BLaER1 (cell line): Measurements from ENCODE around the gene RNF220.

Experiments used
- H3K27ac ChIP-seq: shearing (Covaris generic); formaldehyde crosslinking; 2 replicates; pipeline ENCODE4 v1.8.1; 2022
- H3K27me3 ChIP-seq: shearing (Covaris generic); formaldehyde crosslinking; 2 replicates; pipeline ENCODE4 v1.8.1; 2022
- H3K36me3 ChIP-seq: shearing (Covaris generic); formaldehyde crosslinking; 2 replicates; pipeline ENCODE4 v1.8.1; 2022
- H3K4me1 ChIP-seq: shearing (Covaris generic); formaldehyde crosslinking; 2 replicates; pipeline ENCODE4 v1.8.1; 2022
- H3K4me2 ChIP-seq: shearing (Covaris generic); formaldehyde crosslinking; 2 replicates; pipeline ENCODE4 v1.8.1; 2022
- H3K4me3 ChIP-seq: shearing (Covaris generic); formaldehyde crosslinking; 2 replicates; pipeline ENCODE4 v1.8.1; 2022
- H3K9ac ChIP-seq: shearing (Covaris generic); formaldehyde crosslinking; 2 replicates; pipeline ENCODE4 v1.8.1; 2022
- H3K9me3 ChIP-seq: shearing (Covaris generic); formaldehyde crosslinking; 2 replicates; pipeline ENCODE4 v1.8.1; 2022
- H4K20me1 ChIP-seq: shearing (Covaris generic); formaldehyde crosslinking; 2 replicates; pipeline ENCODE4 v1.8.1; 2022
- Cebpa-rat ChIP-seq: shearing (Covaris generic); IDR thresholded peaks from 2 replicates; pipeline ENCODE4 v1.8.1; 2022

The RNF220 gene

DNA sequence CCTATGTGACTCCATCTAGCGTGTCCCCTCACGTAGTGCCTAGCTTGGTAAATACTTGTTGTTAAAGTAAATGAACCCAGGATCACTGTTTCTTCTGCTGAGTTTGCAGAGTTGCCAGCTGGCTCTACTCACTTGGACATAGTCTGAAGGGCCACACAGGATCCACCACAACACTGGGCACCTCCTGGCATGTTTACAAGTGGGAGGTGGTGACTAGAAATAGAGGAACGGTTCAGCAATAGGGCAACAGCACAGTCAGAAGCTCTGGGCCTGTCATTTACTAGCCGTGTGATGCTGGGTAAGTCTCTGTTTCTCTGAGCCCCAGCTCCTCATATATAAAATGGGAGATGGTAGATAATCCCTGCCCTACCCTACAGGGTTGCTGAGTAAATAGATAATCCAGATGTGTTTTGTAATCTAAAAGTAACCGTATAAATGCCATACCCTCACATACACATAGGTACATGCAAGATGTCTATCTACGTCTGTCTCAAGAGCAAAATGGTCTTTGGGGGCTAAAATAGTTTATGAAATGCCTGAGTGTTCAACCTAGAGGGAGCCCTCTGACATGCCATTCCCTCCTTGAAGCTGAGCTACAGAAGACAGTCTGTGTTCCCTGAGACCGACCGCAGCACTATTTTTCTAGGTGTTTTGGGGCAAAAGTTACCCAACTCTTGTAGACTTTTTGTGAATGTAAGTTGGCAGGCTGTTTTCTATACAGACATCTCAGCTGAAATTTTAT, 20.5 kb downstream of the RNF220 start:
- Histone ChIP-seq H3K9ac (no peak overlapping the region), H3K4me1 (peaks cover 54% of the 10 kb centered on the region), H3K36me3 (no peaks in the 10 kb centered on the region), H3K4me2 (peak overlapping the region; percentile 68), H4K20me1 (no peaks in the 10 kb centered on the region), H3K9me3 (no peaks in the 10 kb centered on the region), H3K4me3 (no peak overlapping the region), H3K27ac (no peak overlapping the region), H3K27me3 (peaks cover 38% of the 10 kb centered on the region)
- TF ChIP-seq Cebpa-rat: no peak

DNA sequence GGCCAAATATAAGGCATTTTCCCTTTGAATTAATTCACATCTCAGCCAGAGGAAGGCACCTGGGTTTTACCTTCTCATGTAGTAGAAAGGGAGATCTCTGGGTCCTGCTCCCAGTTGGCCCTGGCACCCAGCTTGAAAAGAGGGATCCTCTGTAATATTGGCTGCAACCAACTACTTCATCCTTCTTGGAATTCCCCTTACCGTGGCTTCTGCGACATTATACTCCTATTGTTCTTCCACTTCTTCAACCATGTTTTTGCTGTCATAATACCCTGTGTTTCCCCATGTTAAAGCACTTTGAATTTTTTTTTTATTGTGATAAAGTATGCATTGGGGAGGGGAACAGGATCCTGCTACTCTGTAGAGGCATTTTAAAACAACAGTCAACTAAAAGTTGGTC, 26.8 kb downstream of the RNF220 start:
- no peak overlapping the region for H3K9ac ChIP-seq
- peaks cover 53% of the 10 kb centered on the region for H3K4me1 ChIP-seq
- no peaks in the 10 kb centered on the region for H4K20me1 ChIP-seq
- H3K4me2 ChIP-seq: no peak overlapping the region
- H3K27ac ChIP-seq: no peak overlapping the region
- no peak for TF ChIP-seq Cebpa-rat
- no peaks in the 10 kb centered on the region for H3K36me3 ChIP-seq
- peaks cover 24% of the 10 kb centered on the region for H3K27me3 ChIP-seq
- H3K9me3 ChIP-seq: no peaks in the 10 kb centered on the region
- H3K4me3 ChIP-seq: no peak overlapping the region

DNA sequence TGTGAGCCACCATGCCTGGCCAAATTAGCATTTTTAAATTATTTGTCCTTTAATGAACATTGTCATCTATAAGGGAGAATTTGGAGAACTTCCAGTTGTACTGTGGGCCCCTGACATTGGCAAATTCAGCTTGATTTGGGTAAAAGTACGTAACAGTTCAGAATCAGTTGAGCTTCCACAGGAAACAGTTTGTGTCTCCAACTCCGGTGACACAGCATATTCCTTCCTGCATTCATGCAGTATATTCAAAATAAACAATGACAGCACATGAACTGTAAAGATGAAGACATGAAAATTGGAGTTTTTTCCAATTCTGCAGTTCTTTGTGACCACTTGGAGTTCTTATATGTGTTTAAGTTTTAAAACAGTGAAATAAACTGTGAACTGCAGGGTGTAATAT, 28.2 kb downstream of the RNF220 start:
- H3K4me1 ChIP-seq: peaks cover 66% of the 10 kb centered on the region
- TF ChIP-seq Cebpa-rat: no peak
- H3K9ac ChIP-seq: no peak overlapping the region
- H3K36me3 ChIP-seq: no peaks in the 10 kb centered on the region
- H3K4me3 ChIP-seq: no peak overlapping the region
- no peak overlapping the region for H3K27ac ChIP-seq
- H3K4me2 ChIP-seq: peak overlapping the region; percentile 63
- peaks cover 15% of the 10 kb centered on the region for H3K27me3 ChIP-seq
- H4K20me1 ChIP-seq: no peaks in the 10 kb centered on the region
- H3K9me3 ChIP-seq: no peaks in the 10 kb centered on the region

DNA sequence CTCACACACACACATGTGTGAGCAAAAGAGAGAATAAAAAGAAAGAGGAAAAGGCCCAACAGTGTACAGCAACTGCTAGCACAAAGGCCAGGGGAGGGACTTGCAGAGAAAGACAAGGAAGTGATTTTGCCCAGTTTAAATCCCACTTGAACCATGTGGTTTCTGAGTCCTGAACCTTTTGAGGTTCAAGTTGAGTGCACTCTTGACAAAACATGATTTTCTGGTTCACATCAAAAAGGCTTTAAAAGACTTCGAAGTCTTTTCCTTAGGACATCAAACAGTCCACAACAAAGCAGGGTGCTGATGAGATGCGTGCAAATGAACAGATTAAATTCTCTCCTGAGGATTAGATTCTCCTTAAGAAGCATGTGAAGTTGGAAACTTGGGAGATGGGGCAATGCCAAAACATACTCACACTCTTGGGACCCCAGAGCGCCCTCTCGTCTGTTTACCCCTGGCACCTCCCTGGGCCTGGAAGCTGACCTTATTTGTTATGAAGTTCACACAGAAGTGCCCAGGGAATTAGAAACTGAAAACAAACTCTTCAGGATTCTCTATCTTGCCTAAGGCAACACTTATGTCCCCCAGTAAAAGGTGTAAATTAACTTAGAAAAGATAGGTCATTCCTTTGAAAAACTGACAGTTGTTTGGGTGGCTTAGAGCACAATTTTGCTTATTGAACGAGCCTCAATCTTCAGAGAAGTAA, 31.5 kb downstream of the RNF220 start:
- Histone ChIP-seq H3K27ac (peak overlapping the region; percentile 8; the same call in 1 of the 2 replicates), H3K9me3 (no peaks in the 10 kb centered on the region), H3K9ac (no peak overlapping the region; the same call in 1 of the 2 replicates), H4K20me1 (no peaks in the 10 kb centered on the region), H3K27me3 (no peaks in the 10 kb centered on the region), H3K36me3 (no peaks in the 10 kb centered on the region), H3K4me1 (peaks cover 57% of the 10 kb centered on the region), H3K4me2 (peak overlapping the region; percentile 67), H3K4me3 (no peak overlapping the region)
- TF ChIP-seq Cebpa-rat: no peak

DNA sequence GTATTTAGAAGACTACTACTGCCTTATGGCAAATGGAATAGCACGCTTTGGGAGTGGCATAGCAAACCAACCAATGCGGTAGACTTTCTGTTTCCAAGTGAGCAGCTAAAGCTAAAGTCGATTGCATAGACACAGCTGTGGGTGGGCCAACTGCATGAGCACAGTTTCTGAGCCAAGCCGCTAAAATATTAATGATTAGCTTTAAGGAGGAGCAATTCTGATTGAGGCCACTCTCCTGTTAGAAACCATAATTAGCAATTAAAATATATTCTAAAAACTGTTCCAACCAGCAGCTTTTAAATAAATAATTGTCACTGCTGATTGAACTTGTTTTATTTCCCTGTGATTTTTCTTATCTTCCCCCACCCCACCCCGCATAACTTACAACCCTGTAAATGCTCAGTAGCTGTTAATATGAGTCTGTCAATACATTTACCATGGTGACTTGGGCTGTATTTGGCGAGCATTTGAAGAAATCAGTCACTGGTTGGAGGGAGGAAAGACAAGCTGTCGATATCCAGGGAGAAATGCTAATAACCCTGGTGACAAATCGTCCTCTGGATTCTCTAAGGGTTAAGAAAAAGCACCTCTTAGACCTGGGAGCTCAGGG, 32.2 kb downstream of the RNF220 start:
- Histone ChIP-seq H3K27ac (no peak overlapping the region), H3K4me3 (no peak overlapping the region), H3K36me3 (no peaks in the 10 kb centered on the region), H4K20me1 (no peaks in the 10 kb centered on the region), H3K9ac (no peak overlapping the region), H3K4me1 (peaks cover 57% of the 10 kb centered on the region), H3K9me3 (no peaks in the 10 kb centered on the region), H3K27me3 (no peaks in the 10 kb centered on the region), H3K4me2 (peak overlapping the region; percentile 67)
- TF ChIP-seq Cebpa-rat: no peak

DNA sequence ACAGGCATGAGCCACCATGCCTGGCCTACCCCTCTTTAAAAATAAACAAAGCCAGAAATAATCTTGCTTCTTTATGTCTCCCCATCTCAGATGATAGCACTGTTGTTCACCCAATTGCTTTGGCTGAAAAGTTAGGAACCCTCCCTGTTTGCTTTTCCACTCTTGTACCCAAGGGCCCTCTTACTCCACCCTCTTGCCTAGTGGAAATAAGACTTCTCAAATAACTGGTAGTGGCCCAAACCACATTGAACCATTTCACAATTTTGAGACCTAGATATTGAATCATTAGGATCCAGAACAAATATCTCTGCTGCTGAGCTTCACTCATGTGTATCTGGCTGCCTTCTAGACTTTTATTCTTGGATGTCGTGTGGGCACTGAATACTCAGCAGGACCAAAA, 37.7 kb downstream of the RNF220 start:
- H3K4me3 ChIP-seq: no peak overlapping the region
- TF ChIP-seq Cebpa-rat: no peak
- H3K9ac ChIP-seq: no peak overlapping the region
- H3K36me3 ChIP-seq: no peaks in the 10 kb centered on the region
- no peaks in the 10 kb centered on the region for H4K20me1 ChIP-seq
- no peak overlapping the region for H3K27ac ChIP-seq
- peaks cover 10% of the 10 kb centered on the region for H3K4me1 ChIP-seq
- no peaks in the 10 kb centered on the region for H3K27me3 ChIP-seq
- H3K9me3 ChIP-seq: no peaks in the 10 kb centered on the region
- H3K4me2 ChIP-seq: no peak overlapping the region

DNA sequence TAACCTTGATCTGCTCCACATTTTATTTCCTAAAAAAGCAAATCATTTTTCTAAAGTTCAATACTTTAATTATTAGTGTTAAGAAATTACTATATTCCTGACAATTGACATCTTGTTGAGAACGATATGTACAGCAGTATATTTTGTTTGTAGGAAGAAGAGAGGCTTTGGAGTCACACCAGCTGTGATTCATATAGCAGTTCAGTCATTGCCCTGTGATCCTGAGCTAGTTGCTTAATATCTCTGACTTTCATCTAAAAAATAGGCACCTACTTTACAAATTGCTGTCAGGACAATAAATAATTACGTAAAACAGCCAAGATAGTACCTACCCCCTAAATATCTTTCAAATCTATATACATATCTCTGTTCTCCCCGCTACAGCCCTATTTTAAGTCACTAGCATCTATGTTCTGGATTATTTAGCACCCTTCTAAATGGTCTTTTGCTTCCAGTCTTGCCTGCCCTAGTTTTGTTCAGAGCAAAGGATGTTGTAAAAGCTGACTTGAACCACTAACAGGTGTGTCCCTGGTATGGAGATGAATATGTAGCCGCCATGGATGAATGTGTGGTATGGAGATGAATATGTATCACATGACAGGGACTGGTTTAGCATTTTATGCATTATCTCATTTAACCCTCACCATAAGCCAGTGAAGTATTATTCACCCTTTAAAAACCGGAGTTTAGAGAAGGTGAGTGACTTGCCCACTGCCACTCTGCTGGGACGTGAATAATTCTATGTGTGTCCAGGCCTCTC, 42.2 kb downstream of the RNF220 start:
- no peaks in the 10 kb centered on the region for H3K36me3 ChIP-seq
- H3K9ac ChIP-seq: no peak overlapping the region
- H3K9me3 ChIP-seq: no peaks in the 10 kb centered on the region
- H3K4me1 ChIP-seq: peaks cover 6% of the 10 kb centered on the region; the same call in 1 of the 2 replicates
- no peak overlapping the region for H3K4me3 ChIP-seq
- H3K27me3 ChIP-seq: no peaks in the 10 kb centered on the region
- H3K4me2 ChIP-seq: no peak overlapping the region
- no peak for TF ChIP-seq Cebpa-rat
- H4K20me1 ChIP-seq: no peaks in the 10 kb centered on the region
- no peak overlapping the region for H3K27ac ChIP-seq

DNA sequence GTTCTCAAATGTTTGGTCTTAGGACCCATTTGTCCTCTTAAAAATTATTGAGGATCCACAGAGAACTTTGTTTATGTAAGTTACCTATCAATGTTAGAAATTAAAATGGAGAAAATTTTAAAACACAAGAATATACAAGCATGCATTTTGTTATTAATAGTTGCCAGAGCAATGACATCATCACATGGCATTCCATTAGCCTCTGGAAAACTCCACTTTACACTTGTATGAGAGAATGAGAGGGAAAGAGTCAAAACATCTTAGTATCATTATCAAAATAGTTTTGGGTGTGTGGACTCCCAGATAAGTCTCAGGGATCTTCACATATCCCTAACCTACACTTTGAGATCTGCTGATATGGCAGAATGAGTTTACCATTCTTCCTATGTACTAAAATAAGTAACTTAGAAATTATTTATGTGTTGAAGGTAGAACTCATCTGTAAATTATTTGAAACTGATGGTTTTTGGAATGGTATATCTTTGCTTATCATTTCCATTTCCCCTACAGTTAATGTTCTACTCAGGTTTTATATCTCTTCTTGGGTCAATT, 48.8 kb downstream of the RNF220 start:
- no peaks in the 10 kb centered on the region for H3K27me3 ChIP-seq

DNA sequence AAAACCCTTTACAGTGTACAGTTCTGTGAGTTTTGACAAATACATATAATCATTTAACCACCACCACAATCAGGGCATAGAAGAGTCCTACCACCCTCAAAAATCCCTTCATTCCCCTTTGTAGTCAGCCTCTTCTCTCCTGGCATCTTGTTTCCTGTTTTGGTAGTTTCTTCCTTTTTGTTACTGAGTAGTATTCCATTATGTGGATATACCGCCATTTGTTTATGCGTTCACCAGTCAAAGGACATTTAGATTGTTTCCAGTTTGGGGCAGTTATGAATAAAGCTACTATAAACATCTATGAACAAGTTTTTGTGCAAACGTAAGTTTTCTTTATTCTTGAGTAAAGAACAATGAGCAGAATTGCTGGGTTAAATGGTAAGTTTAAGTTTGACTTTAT, 49.6 kb downstream of the RNF220 start:
- Histone ChIP-seq H3K4me3 (no peak overlapping the region), H3K27ac (no peak overlapping the region), H3K27me3 (no peaks in the 10 kb centered on the region), H4K20me1 (no peaks in the 10 kb centered on the region), H3K36me3 (no peaks in the 10 kb centered on the region), H3K9ac (no peak overlapping the region), H3K9me3 (peaks cover 8% of the 10 kb centered on the region), H3K4me1 (no peaks in the 10 kb centered on the region), H3K4me2 (no peak overlapping the region)
- TF ChIP-seq Cebpa-rat: no peak

More for the DNA sequence above, 48.8 kb downstream of the RNF220 start:
- H3K27ac ChIP-seq: no peak overlapping the region
- H3K4me1 ChIP-seq: no peaks in the 10 kb centered on the region
- no peaks in the 10 kb centered on the region for H4K20me1 ChIP-seq
- no peak overlapping the region for H3K4me2 ChIP-seq
- peaks cover 8% of the 10 kb centered on the region for H3K9me3 ChIP-seq
- H3K36me3 ChIP-seq: no peaks in the 10 kb centered on the region
- no peak overlapping the region for H3K4me3 ChIP-seq
- no peak overlapping the region for H3K9ac ChIP-seq
- TF ChIP-seq Cebpa-rat: no peak
